OCI-LY1 (cell line): ENCODE measurements around the gene SYTL1.
A peak's percentile ranks its signal among the peaks of the same experiment; 100 is the strongest.

Experiments
- H2AFZ ChIP-seq: fragments of 200-600 bp; sonication (generic), shearing (Covaris generic); 2 replicates; pipeline ENCODE4 v1.6.0; 2014; ENCODE audit warnings: antibody characterized with exemption, mild to moderate bottlenecking, low read length
- H3F3A ChIP-seq: fragments of 200-600 bp; sonication (generic), shearing (Covaris generic); 2 replicates; pipeline ENCODE4 v1.6.0; 2014; ENCODE audit warnings: mild to moderate bottlenecking, antibody characterized with exemption, low read length, moderate library complexity; ENCODE audit not compliant: insufficient read depth
- H3K27ac ChIP-seq: fragments of 200-600 bp; sonication (generic); 2 replicates; pipeline ENCODE4 v1.5.1; 2014; ENCODE audit warnings: low read length, mixed run types, mild to moderate bottlenecking, low read depth; ENCODE audit not compliant: poor library complexity, severe bottlenecking
- H3K27me3 ChIP-seq: fragments of 200-600 bp; sonication (generic); 2 replicates; pipeline ENCODE4 v1.6.0; 2014; ENCODE audit warnings: antibody characterized with exemption, mild to moderate bottlenecking, low read length, moderate library complexity; ENCODE audit not compliant: insufficient read depth
- H3K36me3 ChIP-seq: fragments of 200-600 bp; sonication (generic); 2 replicates; pipeline ENCODE4 v1.6.1; 2014; ENCODE audit warnings: mild to moderate bottlenecking, antibody characterized with exemption, low read length, moderate library complexity, mixed read lengths; ENCODE audit not compliant: insufficient read depth
- H3K4me1 ChIP-seq: fragments of 200-600 bp; sonication (generic); 2 replicates; pipeline ENCODE4 v1.5.1; 2014; ENCODE audit warnings: mild to moderate bottlenecking, low read length, moderate library complexity; ENCODE audit not compliant: insufficient read depth, severe bottlenecking
- H3K4me2 ChIP-seq: fragments of 200-600 bp; sonication (generic), shearing (Covaris generic); 2 replicates; pipeline ENCODE4 v1.6.1; 2014; ENCODE audit warnings: low read length
- H3K4me3 ChIP-seq: fragments of 200-600 bp; sonication (generic); 2 replicates; pipeline ENCODE4 v1.5.1; 2014; ENCODE audit warnings: low read length, low read depth, mild to moderate bottlenecking, mixed read lengths; ENCODE audit not compliant: poor library complexity, severe bottlenecking
- H3K79me2 ChIP-seq: fragments of 200-600 bp; shearing (Covaris generic); 2 replicates; pipeline ENCODE4 v1.6.1; 2016; ENCODE audit warnings: mixed run types, low read length, mixed read lengths; ENCODE audit not compliant: insufficient read depth
- H3K9ac ChIP-seq: fragments of 200-600 bp; sonication (generic), shearing (Covaris generic); 2 replicates; pipeline ENCODE4 v1.6.1; 2014; ENCODE audit warnings: mild to moderate bottlenecking, low read length, mixed read lengths
- H3K9me2 ChIP-seq: fragments of 200-600 bp; sonication (generic), shearing (Covaris generic); 2 replicates; pipeline ENCODE4 v1.6.1; 2014; ENCODE audit warnings: low read depth, mild to moderate bottlenecking, low read length, mixed read lengths
- H3K9me3 ChIP-seq: fragments of 200-600 bp; shearing (Covaris generic); 2 replicates; pipeline ENCODE4 v1.6.1; 2014; ENCODE audit warnings: low read length, mixed read lengths
- H4K20me1 ChIP-seq: fragments of 200-600 bp; sonication (generic), shearing (Covaris generic); 2 replicates; pipeline ENCODE4 v1.6.0; 2016; ENCODE audit warnings: mild to moderate bottlenecking, low read length; ENCODE audit not compliant: insufficient read depth
- CTCF ChIP-seq: fragments of 200-600 bp; sonication (generic), shearing (Covaris generic); IDR thresholded peaks from 2 replicates; pipeline ENCODE4 v1.5.1; 2017; ENCODE audit warnings: mild to moderate bottlenecking, antibody characterized with exemption, low read length, moderate library complexity, mixed read lengths
- EZH2 ChIP-seq: fragments of 200-600 bp; sonication (generic), shearing (Covaris generic); IDR thresholded peaks from 2 replicates; pipeline ENCODE4 v1.8.0; 2017; ENCODE audit warnings: borderline replicate concordance, mixed run types, mild to moderate bottlenecking, antibody characterized with exemption, low read length, moderate library complexity, mixed read lengths

The SYTL1 gene

GRCh38 chr1:27306071-27306470, 35.8 kb upstream of the SYTL1 start:
- Histone ChIP-seq H3K4me3 (no peak overlapping the region), H3K9ac (no peak overlapping the region), H2AFZ (no peak overlapping the region), H3F3A (no peaks in the 10 kb centered on the region), H3K9me3 (no peaks in the 10 kb centered on the region), H3K4me2 (no peak overlapping the region), H3K36me3 (peaks cover 8% of the 10 kb centered on the region; the same call in 1 of the 2 replicates), H3K4me1 (no peaks in the 10 kb centered on the region), H3K9me2 (no peaks in the 10 kb centered on the region), H4K20me1 (no peaks in the 10 kb centered on the region), H3K27me3 (no peaks in the 10 kb centered on the region), H3K27ac (no peak overlapping the region), H3K79me2 (no peaks in the 10 kb centered on the region)
- TF ChIP-seq CTCF: no peak
- TF ChIP-seq EZH2: no peak

- H3K9me3 ChIP-seq: no peaks in the 10 kb centered on the region
- no peaks in the 10 kb centered on the region for H3K27me3 ChIP-seq
- no peak overlapping the region for H3K4me2 ChIP-seq
- no peak for TF ChIP-seq EZH2
- peak; percentile 37; the same call in 1 of the 2 replicates for TF ChIP-seq CTCF
- H3F3A ChIP-seq: no peaks in the 10 kb centered on the region
- no peak overlapping the region for H3K9ac ChIP-seq
- H3K9me2 ChIP-seq: no peaks in the 10 kb centered on the region
- H2AFZ ChIP-seq: no peak overlapping the region
- H4K20me1 ChIP-seq: no peaks in the 10 kb centered on the region
- no peaks in the 10 kb centered on the region for H3K4me1 ChIP-seq
- H3K36me3 ChIP-seq: peaks cover under 1% of the 10 kb centered on the region; the same call in 1 of the 2 replicates
- H3K27ac ChIP-seq: no peak overlapping the region
- H3K79me2 ChIP-seq: no peaks in the 10 kb centered on the region
- H3K4me3 ChIP-seq: no peak overlapping the region
These were observed 34.7 kb upstream of the SYTL1 start for GRCh38 chr1:27306892-27307761.

GRCh38 chr1:27307874-27308598, 33.8 kb upstream of the SYTL1 start:
- no peak overlapping the region for H3K9ac ChIP-seq
- H3K79me2 ChIP-seq: no peaks in the 10 kb centered on the region
- H3K4me2 ChIP-seq: no peak overlapping the region
- H3K4me3 ChIP-seq: no peak overlapping the region
- no peaks in the 10 kb centered on the region for H3K36me3 ChIP-seq
- H3K9me2 ChIP-seq: no peaks in the 10 kb centered on the region
- no peaks in the 10 kb centered on the region for H4K20me1 ChIP-seq
- no peaks in the 10 kb centered on the region for H3F3A ChIP-seq
- H3K4me1 ChIP-seq: no peaks in the 10 kb centered on the region
- no peaks in the 10 kb centered on the region for H3K27me3 ChIP-seq
- TF ChIP-seq CTCF (no peak), EZH2 (no peak)
- no peaks in the 10 kb centered on the region for H3K9me3 ChIP-seq
- H3K27ac ChIP-seq: no peak overlapping the region
- no peak overlapping the region for H2AFZ ChIP-seq
